ENCODE data around the gene VPS26A. TPM values are rescaled to one million over a fixed set of nuclear protein-coding genes. Genes with fewer than 3 reads are reported as not detected.
A peak's percentile ranks its signal among the peaks of the same experiment; 100 is the strongest.

The VPS26A gene
- total and polyA plus RNA-seq, 2 donors (not counting 3 experiments of a cell fraction or from before 2014, with no cell fraction given) = 11.7 to 60.3 TPM

GRCh38 chr10:69216577-69217118 lies 92.7 kb downstream of the VPS26A start:
- peaks cover 0 to 2% of the 10 kb centered on the region in 2 experiments for H3K27me3 ChIP-seq (ENCODE audit: control insufficient read depth in 2 of 2, insufficient read depth in 2 of 2, low read length in 2 of 2)
- H3K4me1 ChIP-seq (ENCODE audit: control insufficient read depth, extremely low read depth, insufficient read depth, low read length) = peaks cover 20% of the 10 kb centered on the region
- H4K20me1 ChIP-seq (replicated peaks; ENCODE audit: control insufficient read depth, extremely low read depth, insufficient read depth, low read length) = no peaks in the 10 kb centered on the region
- no peaks in the 10 kb centered on the region for H3K9me3 ChIP-seq (replicated peaks; ENCODE audit: control insufficient read depth, insufficient read depth, low read length)
- no peak for TF ChIP-seq GATA2 (IDR thresholded peaks at IDR 0.05; ENCODE audit: insufficient read depth, insufficient read length, low read depth, low read length)
- TF ChIP-seq CTCF (IDR thresholded peaks at IDR 0.05; ENCODE audit: extremely low read depth in 1 of 2, insufficient read depth in 1 of 2, low read depth in 1 of 2, low read length in 2 of 2) = no peak
- no peak for TF ChIP-seq EZH2 (IDR thresholded peaks at IDR 0.05; ENCODE audit: borderline replicate concordance, low read depth, low read length, severe bottlenecking)
- TF ChIP-seq FOS (IDR thresholded peaks at IDR 0.05; ENCODE audit: borderline replicate concordance, insufficient read depth, low read length) = no peak
- no peak for TF ChIP-seq MYC (IDR thresholded peaks at IDR 0.05; ENCODE audit: low read depth, low read length)
- H3K4me3 ChIP-seq (replicated peaks in 1 of 3; ENCODE audit: insufficient read depth in 1 of 3, low read depth in 1 of 3, low read length in 3 of 3) = no peak overlapping the region
- H3K9me1 ChIP-seq (replicated peaks; ENCODE audit: control insufficient read depth, extremely low read depth, insufficient read depth, low read length) = no peaks in the 10 kb centered on the region
- dilution Hi-C loops (cut with MboI; ENCODE audit: extremely low pct_ligation_motif_present, low sequenced_read_pairs) (no loop called here), intact Hi-C loops (cut with micrococcal nuclease) (loop anchor here (2.0 kb wide), 2 partner anchors 36 to 126 kb away; partner anchors contain the start of gene SUPV3L1)
- CTCF ChIA-PET = interaction anchor here (1.0 to 1.8 kb wide), 3 partner anchors 9 to 176 kb away, joined by 3 to 6 read pairs (median 4); no protein-coding TSS in a partner anchor
- BruUV-seq (replicated peaks) = TSS peak; percentile 96
- no peak for FAIRE-seq
- no peak for DNase-seq (ENCODE audit: low read depth, low spot score)
- POLR2A ChIA-PET = no interaction called here
- H3K36me3 ChIP-seq (ENCODE audit: control insufficient read depth in 2 of 2, extremely low read depth in 1 of 2, insufficient read depth in 2 of 2, low read length in 2 of 2) = no peaks in the 10 kb centered on the region
- H3K9ac ChIP-seq (replicated peaks; ENCODE audit: extremely low read depth, insufficient read depth, low read length) = no peak overlapping the region
- no peaks in the 10 kb centered on the region for H3K79me2 ChIP-seq (ENCODE audit: control insufficient read depth, insufficient read depth, low read length)
- peak overlapping the region; percentile 8 for H3K4me2 ChIP-seq (ENCODE audit: insufficient read depth, low read length)
- H3K27ac ChIP-seq (ENCODE audit: insufficient read depth, low read depth, low read length) = peak overlapping the region; percentile 33
- peak overlapping the region; percentile 14 for H2AFZ ChIP-seq (ENCODE audit: low read depth, low read length)
